Stimulated activated naive CD8-positive, alpha-beta T cell treated with anti-CD3 and anti-CD28 coated beads, Interleukin-15, amount 100 ng/mL, for 72 hours (primary cell): ENCODE data around the gene HCN1.
"Not testable (repeated sequence)": the region's sequence is repeated elsewhere in the genome, so short reads cannot be mapped to it uniquely, and the experiment has no call there.

Experiments used
- ATAC-seq: fragments of 150-1000 bp; cut with Tn5 transposase; 2 replicates; pipeline ENCODE4 v1.10.0; 2021; ENCODE audit warnings: mild to moderate bottlenecking, moderate library complexity
- DNase-seq, 2 donors: peaks; one replicate each; pipeline ENCODE4 v3.0.0; 2021 to 2022
- H3K27ac Mint-ChIP-seq, 2 donors: one replicate each; pipeline ENCODE4 v1.8.0; 2022; ENCODE audit warnings: mild to moderate bottlenecking in 2 of 2, mixed read lengths in 2 of 2, moderate library complexity in 2 of 2
- H3K27me3 Mint-ChIP-seq: one replicate; pipeline ENCODE4 v1.8.0; 2022; ENCODE audit warnings: mixed read lengths
- H3K4me1 Mint-ChIP-seq: one replicate; pipeline ENCODE4 v1.8.0; 2022; ENCODE audit warnings: mild to moderate bottlenecking, mixed read lengths
- H3K4me3 Mint-ChIP-seq, 2 donors: one replicate each; pipeline ENCODE4 v1.8.0; 2022; ENCODE audit warnings: mild to moderate bottlenecking in 2 of 2, mixed read lengths in 2 of 2, moderate library complexity in 1 of 2
- H3K9me3 Mint-ChIP-seq, 2 donors: one replicate each; pipeline ENCODE4 v1.8.0; 2022; ENCODE audit warnings: mixed read lengths in 2 of 2

The HCN1 gene

DNA sequence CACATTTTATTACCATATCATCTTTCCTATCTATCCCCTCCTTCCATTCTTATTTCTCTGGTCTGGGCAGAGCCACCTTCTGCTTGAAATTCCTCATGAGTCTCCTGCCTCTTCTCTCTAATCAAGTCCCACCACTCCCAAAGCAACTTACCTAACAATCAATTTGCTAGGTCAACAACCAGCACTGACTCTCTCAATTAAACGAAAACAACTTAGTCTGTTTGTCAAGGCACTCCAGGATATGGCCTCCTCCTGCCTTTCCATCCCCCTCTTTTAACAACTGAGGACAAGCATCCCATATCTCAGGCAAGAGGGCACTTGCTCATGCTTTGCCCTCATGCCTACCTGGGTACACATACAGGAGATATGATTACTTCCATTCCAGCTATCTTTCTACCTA, 47.4 kb downstream of the HCN1 start:
- Mint-ChIP-seq H3K4me3 (no peak overlapping the region), H3K9me3 (peaks cover 15 to 19% of the 10 kb centered on the region in 2 donors)
- DNase-seq, result no peak

DNA sequence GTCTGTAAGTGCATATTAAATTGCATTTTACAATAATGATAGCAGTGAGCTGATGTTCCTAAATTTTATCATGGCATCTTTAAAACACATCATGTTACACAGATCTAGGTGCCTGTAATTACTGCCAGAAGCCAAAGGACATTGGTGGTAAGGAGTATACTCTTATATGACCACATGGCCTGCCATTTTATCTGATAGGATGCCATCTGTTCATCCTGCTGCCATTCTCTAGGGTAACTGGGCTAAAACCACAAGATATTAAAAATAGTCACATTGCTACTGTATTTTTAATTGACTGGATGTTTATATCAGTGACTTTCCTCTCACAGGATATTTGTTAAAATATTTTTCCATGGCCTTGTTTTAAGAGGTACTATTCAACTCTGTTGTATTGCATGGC, 53.1 kb downstream of the HCN1 start:
- no peak overlapping the region for H3K27ac Mint-ChIP-seq
- peaks cover 10 to 16% of the 10 kb centered on the region in 2 donors for H3K9me3 Mint-ChIP-seq
- ATAC-seq, result no peak
- no peak for DNase-seq
- H3K4me3 Mint-ChIP-seq, result no peak overlapping the region
- no peaks in the 10 kb centered on the region for H3K4me1 Mint-ChIP-seq
- no peaks in the 10 kb centered on the region for H3K27me3 Mint-ChIP-seq

More for the DNA sequence above, 47.4 kb downstream of the HCN1 start:
- Mint-ChIP-seq H3K27me3 (no peaks in the 10 kb centered on the region), H3K4me1 (no peaks in the 10 kb centered on the region), H3K27ac (no peak overlapping the region)
- no peak for ATAC-seq

DNA sequence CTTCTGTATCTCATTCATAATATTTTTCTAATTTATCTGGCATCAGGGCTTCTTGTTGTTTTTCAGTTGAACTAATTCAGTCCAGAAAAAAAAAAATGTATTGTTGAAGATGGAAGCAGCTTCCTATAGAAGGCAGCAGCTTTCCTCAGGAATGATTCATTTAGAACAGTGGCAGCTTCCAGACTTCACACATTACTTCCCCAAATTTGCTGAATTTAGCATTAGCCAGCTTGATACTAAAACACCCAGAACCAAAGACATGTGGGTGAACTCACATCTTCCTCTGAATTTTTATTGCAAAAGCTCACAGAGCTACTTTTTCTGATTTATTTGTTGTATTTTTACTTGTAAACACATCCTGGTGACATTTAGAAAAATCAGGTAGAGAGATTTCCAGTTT, 53.8 kb downstream of the HCN1 start:
- no peak overlapping the region for H3K4me3 Mint-ChIP-seq

DNA sequence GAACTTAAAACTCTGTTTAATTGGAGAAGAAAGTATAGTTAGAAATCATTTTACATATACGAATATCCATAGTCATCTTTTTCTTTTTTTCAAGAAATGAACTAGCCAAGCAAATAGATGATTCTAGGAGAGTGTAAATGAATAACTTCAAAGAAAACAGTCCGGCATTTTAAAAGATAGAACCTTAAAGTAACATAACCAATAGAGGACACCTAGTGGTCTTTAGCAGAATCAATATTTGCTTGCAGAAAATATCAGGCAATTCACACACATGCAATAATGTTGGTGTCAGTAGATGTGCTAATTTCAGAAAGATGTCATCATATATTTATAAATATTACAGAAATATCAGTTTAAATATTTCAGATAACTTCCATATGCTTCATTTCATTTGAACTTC, 57.1 kb downstream of the HCN1 start:
- no peak overlapping the region for H3K27ac Mint-ChIP-seq
- no peak for ATAC-seq
- no peak overlapping the region for H3K4me3 Mint-ChIP-seq
- H3K9me3 Mint-ChIP-seq, result peaks cover 15 to 31% of the 10 kb centered on the region in 2 donors
- no peaks in the 10 kb centered on the region for H3K27me3 Mint-ChIP-seq
- H3K4me1 Mint-ChIP-seq, result no peaks in the 10 kb centered on the region
- DNase-seq, result no peak

More for the DNA sequence above, 53.8 kb downstream of the HCN1 start:
- H3K27ac Mint-ChIP-seq, result no peak overlapping the region
- H3K9me3 Mint-ChIP-seq, result peaks cover 12 to 17% of the 10 kb centered on the region in 2 donors
- H3K4me1 Mint-ChIP-seq, result no peaks in the 10 kb centered on the region
- no peaks in the 10 kb centered on the region for H3K27me3 Mint-ChIP-seq
- ATAC-seq, result no peak
- DNase-seq, result no peak

DNA sequence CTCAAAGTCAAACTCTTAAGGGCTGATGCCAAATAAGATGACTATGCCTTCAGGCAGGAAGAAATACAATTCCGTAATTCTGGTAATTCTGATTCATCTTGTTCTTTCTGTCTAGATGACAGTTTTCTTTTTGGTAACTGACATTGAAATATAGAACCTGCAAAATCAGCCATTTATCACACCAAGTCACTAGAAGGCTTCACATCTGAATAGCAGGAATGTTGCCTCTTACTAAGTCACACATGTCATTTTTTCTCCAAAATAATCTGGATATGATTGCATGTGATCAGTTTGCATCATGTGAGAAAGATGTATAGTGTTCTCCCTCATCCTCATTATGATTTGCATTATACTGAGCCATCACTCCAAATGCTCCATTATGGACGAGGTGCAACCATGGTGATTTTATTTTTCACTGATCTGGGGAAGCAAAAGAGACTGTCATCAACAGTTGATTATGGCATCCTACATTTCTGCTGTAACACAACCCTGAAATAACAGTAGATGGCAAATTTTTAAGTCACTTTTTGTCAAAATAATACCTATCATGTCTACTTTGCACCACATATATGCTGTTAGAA, 69.0 kb downstream of the HCN1 start:
- Mint-ChIP-seq H3K27me3 (no peaks in the 10 kb centered on the region), H3K4me1 (no peaks in the 10 kb centered on the region), H3K9me3 (peaks cover 5 to 22% of the 10 kb centered on the region in 2 donors), H3K4me3 (no peak overlapping the region), H3K27ac (no peak overlapping the region)
- no peak for ATAC-seq
- DNase-seq, result no peak

DNA sequence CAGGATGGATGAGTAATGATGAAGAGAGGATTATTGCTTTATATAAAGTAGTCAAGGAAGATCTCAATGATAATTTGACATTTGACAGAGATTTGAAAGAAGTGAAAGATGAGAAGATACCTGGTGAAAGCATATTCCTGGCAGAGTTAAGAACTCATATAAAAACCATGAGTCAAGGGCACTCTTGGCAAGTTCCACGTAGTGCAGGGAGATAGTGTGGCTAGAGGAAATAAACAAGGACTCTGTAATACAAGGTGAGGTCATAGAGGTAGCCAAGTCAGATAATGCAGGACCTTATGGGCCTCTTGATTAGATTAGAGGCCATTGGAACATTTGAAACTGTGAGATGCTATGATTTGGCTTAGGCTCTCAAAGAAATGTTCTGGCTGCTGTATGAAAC, 72.3 kb downstream of the HCN1 start:
- Mint-ChIP-seq H3K4me1 (no peaks in the 10 kb centered on the region), H3K9me3 (peaks cover 5 to 22% of the 10 kb centered on the region in 2 donors), H3K27me3 (no peaks in the 10 kb centered on the region), H3K4me3 (no peak overlapping the region), H3K27ac (no peak overlapping the region)
- DNase-seq (no peak), ATAC-seq (no peak)

DNA sequence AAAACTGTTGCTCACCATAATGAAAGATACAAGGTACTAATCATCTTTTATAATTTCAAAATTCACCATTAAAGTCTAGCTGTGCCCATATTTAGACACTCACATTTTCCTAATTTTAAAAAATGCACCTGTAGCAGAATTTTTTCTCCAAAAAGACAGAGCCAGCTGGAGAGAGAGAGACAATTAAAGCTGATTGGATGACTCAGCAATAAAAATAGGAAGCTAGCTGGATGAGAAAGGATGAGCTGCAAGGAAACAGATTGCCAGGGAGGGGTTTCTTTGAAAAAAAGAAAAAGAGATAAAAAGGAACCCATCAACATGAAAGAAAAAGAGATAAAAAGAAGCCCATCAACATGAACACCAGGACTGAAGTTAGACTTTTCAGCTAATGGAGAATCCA, 73.8 kb downstream of the HCN1 start:
- Mint-ChIP-seq H3K4me3 (no peak overlapping the region), H3K27me3 (no peaks in the 10 kb centered on the region), H3K4me1 (no peaks in the 10 kb centered on the region), H3K27ac (no peak overlapping the region), H3K9me3 (peaks cover 5 to 32% of the 10 kb centered on the region in 2 donors)
- ATAC-seq (no peak), DNase-seq (no peak)

DNA sequence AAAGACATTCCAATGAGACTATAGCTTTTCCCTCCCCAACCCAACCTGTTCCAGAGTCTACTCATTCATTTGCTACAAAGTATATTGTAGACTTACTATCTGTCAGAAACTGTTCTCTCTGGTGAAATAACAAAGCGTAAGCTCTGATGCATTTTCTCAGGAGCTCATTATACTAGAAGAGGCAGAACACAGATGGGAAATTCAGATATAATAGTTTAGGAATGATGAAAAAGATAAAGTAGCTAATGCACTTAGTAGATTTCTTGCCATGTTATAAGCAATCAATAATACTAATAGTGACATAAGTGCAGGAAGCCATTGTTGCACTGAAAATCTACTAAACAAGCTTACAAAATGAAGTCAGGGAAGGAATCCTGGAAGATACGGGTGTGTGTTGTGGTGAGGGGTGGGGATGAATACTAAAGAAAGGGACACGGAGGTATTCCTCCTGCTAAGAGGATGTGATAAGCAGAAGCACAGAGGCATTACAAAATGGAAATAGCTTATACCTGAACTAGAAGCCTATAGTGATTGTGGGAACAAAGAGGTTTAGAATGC, 78.2 kb downstream of the HCN1 start:
- Mint-ChIP-seq H3K27me3 (no peaks in the 10 kb centered on the region), H3K9me3 (peaks cover 0 to 10% of the 10 kb centered on the region in 2 donors), H3K27ac (no peak overlapping the region), H3K4me3 (no peak overlapping the region), H3K4me1 (no peaks in the 10 kb centered on the region)
- no peak for DNase-seq
- ATAC-seq, result no peak

DNA sequence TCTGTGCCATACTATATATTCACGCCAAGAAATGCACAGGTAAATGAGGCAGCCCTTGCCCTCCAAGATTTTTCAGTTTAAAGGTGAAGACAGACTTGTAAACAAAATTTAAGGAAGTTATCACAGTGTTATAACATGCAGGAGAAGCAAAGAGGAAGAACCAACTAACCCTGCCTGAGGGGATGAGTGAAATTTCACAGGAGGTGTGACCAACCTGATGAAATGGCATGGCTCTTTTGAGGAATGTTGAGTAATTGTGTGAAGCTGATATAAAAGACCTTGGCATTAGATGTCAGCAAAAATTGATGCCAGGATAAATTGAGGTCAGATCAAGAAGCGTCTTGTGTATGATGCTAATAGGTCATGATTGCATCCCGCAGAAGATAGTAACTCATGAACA, 86.5 kb downstream of the HCN1 start:
- DNase-seq (no peak), ATAC-seq (no peak)
- no peak overlapping the region for H3K27ac Mint-ChIP-seq
- H3K9me3 Mint-ChIP-seq, result no peaks in the 10 kb centered on the region
- no peak overlapping the region for H3K4me3 Mint-ChIP-seq
- H3K4me1 Mint-ChIP-seq, result no peaks in the 10 kb centered on the region
- no peaks in the 10 kb centered on the region for H3K27me3 Mint-ChIP-seq

DNA sequence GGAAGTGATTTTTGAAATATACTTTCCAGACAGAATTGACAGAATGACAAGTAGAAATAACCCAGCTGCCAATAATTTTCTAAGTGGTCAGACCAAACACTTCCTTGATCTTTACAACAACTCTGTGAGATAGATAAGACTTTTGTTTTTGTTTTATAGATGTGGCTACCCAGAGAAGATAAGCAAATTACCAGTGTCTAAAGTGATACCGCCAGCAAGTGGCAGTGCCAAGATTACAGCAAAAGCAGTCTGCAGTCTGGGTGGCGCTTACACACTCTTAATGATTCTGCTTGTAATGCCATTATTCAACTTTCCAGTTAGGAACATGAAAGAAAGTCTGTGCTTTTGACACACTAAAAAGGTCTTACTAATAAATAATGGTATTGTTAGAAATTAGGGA, 92.1 kb downstream of the HCN1 start:
- Mint-ChIP-seq H3K4me3 (no peak overlapping the region), H3K4me1 (no peaks in the 10 kb centered on the region), H3K9me3 (peaks cover 6 to 10% of the 10 kb centered on the region in 2 donors), H3K27ac (no peak overlapping the region), H3K27me3 (no peaks in the 10 kb centered on the region)
- no peak for DNase-seq
- ATAC-seq, result no peak

DNA sequence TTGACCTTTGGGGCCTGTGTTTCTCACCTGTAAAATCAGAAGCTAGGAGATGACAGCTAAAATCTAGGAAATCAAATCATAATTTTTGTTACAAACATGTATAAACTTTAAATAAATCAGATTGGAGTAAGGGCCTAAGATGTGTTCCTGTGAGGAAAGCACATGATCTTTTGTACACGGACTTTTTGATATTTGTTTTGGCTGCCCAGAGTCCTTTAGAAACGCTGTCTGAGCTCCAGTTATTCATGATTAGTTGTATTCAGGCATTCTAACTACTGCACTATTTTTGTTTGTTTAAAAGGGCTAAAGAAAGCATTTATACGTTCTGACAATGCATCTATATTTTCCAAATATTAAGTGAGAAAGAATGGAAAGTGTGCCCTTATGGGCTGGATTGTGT, 94.8 kb downstream of the HCN1 start:
- ATAC-seq (no peak), DNase-seq (no peak)
- H3K27ac Mint-ChIP-seq, result no peak overlapping the region
- H3K9me3 Mint-ChIP-seq, result peaks cover 10 to 20% of the 10 kb centered on the region in 2 donors
- H3K4me3 Mint-ChIP-seq, result no peak overlapping the region
- no peaks in the 10 kb centered on the region for H3K4me1 Mint-ChIP-seq
- H3K27me3 Mint-ChIP-seq, result no peaks in the 10 kb centered on the region

DNA sequence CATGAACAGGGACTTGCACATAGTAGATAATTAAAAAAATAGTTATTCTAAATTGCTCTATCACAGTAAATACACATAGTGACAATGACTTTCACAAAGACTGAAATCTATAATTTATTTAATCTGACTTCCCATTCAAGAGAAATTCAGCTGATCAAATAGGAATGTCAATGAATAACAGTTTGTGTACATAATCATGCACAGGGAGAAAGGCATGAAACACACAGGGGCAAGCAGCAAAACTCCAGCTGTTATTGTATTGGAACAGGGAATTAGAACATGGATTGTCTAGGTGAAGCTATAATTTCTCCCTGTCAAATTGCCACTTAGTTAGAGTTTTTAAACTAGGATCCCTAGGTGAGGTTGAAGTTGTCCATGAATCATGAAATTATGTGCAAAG, 99.9 kb downstream of the HCN1 start:
- no peak overlapping the region for H3K27ac Mint-ChIP-seq
- H3K27me3 Mint-ChIP-seq, result no peaks in the 10 kb centered on the region
- no peak for DNase-seq
- H3K9me3 Mint-ChIP-seq, result peaks cover 16 to 18% of the 10 kb centered on the region in 2 donors
- no peaks in the 10 kb centered on the region for H3K4me1 Mint-ChIP-seq
- ATAC-seq, result no peak
- no peak overlapping the region for H3K4me3 Mint-ChIP-seq

DNA sequence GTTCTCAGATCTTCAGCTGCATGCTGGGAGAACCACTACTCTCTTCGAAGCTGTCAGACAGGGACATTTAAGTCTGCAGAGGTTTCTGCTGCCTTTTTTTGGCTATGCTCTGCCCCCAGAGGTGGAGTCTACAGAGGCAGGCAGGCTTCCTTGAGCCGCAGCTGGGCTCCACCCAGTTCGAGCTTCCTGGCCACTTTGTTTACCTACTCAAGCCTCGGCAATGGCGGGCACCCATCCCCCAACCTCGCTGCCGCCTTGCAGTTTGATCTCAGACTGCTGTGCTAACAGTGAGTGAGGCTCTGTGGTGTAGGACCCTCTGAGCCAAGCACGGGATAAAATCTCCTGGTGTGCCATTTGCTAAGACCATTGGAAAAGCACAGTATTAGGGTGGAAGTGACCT, 110.2 kb downstream of the HCN1 start:
- not testable (repeated sequence) for DNase-seq, H3K27me3 Mint-ChIP-seq, H3K27ac Mint-ChIP-seq, H3K4me1 Mint-ChIP-seq, ATAC-seq, H3K4me3 Mint-ChIP-seq
- H3K9me3 Mint-ChIP-seq, result peaks cover 19 to 28% of the 10 kb centered on the region in 2 donors

DNA sequence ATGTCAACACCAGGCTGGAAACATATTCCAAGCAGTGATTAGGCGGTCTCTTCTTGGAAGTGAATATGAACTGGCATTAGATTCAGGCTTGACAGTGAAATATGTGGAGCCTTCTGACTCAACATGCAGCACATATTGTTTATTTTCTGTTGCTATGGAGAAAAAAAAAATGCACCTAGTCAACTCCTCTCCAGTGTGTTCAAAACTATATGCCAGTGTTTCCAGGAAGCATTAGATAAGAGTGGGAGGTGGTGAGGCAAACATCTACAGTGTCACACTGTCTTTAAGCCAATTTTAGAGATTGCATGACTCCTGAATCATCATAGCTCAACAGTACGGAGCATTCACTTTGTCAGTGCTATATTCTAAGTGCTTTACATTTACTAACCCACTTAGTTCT, 117.9 kb downstream of the HCN1 start:
- Mint-ChIP-seq H3K27ac (no peak overlapping the region), H3K27me3 (no peaks in the 10 kb centered on the region), H3K4me3 (no peak overlapping the region), H3K9me3 (peaks cover 14 to 15% of the 10 kb centered on the region in 2 donors), H3K4me1 (no peaks in the 10 kb centered on the region)
- ATAC-seq (no peak), DNase-seq (no peak)

DNA sequence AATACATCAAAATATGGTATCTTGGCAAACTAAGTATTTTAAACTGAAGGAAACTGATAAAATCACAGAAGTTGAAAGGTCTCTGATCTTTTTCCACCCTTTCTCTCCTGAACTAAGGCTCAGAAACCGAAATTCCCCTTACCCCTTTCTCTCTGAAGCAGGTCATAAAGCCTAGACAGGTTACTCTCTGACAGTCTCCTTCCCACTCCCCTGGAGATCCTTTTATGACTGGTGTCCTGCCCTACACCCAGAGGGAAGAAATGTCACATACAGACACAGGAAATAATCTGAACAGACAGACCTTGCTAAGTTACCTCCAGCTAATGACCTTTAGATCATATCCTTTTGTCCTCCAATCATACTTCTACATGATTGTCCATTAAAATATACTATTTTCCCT, 127.4 kb downstream of the HCN1 start:
- ATAC-seq (no peak), DNase-seq (no peak)
- H3K27ac Mint-ChIP-seq, result no peak overlapping the region
- no peaks in the 10 kb centered on the region for H3K4me1 Mint-ChIP-seq
- H3K27me3 Mint-ChIP-seq, result no peaks in the 10 kb centered on the region
- H3K4me3 Mint-ChIP-seq, result no peak overlapping the region
- peaks cover 5 to 8% of the 10 kb centered on the region in 2 donors for H3K9me3 Mint-ChIP-seq

DNA sequence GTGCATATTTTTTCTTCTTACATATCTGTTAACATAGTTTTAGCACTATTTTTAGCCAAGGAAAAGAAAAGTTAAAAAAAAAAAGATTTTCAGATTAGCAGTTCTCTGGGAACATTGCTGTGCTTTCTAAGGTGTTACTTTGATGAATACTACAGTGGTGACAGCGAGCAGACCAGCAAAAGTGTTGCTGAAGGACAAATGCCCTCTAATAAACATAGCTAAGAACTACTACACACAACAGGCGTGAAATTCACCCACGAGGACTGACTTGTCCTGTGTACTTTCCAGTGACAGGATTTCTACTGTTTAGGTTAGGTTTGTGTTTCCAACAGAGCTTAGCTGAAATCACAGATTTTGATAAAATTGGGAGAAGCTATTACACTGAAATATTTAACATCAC, 153.8 kb downstream of the HCN1 start:
- H3K4me3 Mint-ChIP-seq, result no peak overlapping the region

DNA sequence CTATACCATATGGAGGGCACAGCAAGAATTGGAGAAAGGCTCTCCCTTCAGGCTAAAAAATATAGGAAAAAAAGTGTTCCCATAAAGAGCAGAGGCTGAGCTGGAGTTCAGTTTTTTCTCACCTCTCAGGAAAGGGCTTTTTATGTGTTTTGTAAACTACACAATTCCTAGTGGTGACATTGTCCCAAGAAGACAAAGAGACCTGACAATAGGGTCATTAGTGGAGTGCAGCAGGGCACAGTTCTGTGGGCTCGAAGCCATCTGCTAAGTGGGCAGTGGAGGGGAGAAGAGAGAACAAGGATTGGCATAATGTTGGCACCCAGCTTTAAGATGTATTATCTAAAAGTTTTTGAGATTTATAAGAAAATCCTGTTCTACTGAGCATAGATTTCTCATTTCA, 162.5 kb downstream of the HCN1 start:
- no peaks in the 10 kb centered on the region for H3K4me1 Mint-ChIP-seq
- peaks cover 7 to 10% of the 10 kb centered on the region in 2 donors for H3K9me3 Mint-ChIP-seq
- no peak overlapping the region for H3K4me3 Mint-ChIP-seq
- no peak overlapping the region for H3K27ac Mint-ChIP-seq
- no peak for DNase-seq
- ATAC-seq, result no peak
- H3K27me3 Mint-ChIP-seq, result no peaks in the 10 kb centered on the region

More for the DNA sequence above, 153.8 kb downstream of the HCN1 start:
- Mint-ChIP-seq H3K4me1 (no peaks in the 10 kb centered on the region), H3K9me3 (peaks cover 13 to 20% of the 10 kb centered on the region in 2 donors), H3K27me3 (no peaks in the 10 kb centered on the region), H3K27ac (no peak overlapping the region)
- DNase-seq (no peak), ATAC-seq (no peak)
